Ascending aorta (tissue), 2 donors: ENCODE results near the gene TSPOAP1. TPM values are rescaled to one million over a fixed set of nuclear protein-coding genes. Genes with fewer than 3 reads are reported as not detected.

Experiments used
- DNase-seq, 2 donors: peaks; one replicate each; pipeline ENCODE4 v3.0.0-alpha.2; 2019; ENCODE audit warnings: low spot score in 2 of 2
- H3K27ac ChIP-seq, 2 donors: fragments of 200-600 bp; sonication (generic); one replicate each; pipeline ENCODE4 v1.5.1; 2016 to 2017; ENCODE audit warnings: mild to moderate bottlenecking in 1 of 2
- H3K27me3 ChIP-seq: fragments of 200-600 bp; sonication (generic); one replicate; pipeline ENCODE4 v1.5.1; 2017
- H3K36me3 ChIP-seq, 2 donors: fragments of 200-600 bp; sonication (generic); one replicate each; pipeline ENCODE4 v1.5.1; 2016
- H3K4me1 ChIP-seq, 2 donors: fragments of 200-600 bp; sonication (generic); one replicate each; pipeline ENCODE4 v1.5.1; 2016 to 2017; ENCODE audit warnings: mild to moderate bottlenecking in 1 of 2
- H3K4me3 ChIP-seq, 2 donors: fragments of 200-600 bp; sonication (generic); one replicate each; pipeline ENCODE4 v1.5.1; 2016 to 2017; ENCODE audit warnings: mild to moderate bottlenecking in 1 of 2
- H3K9me3 ChIP-seq, 2 donors: fragments of 200-600 bp; sonication (generic); one replicate each; pipeline ENCODE4 v1.5.1; 2016
- CTCF ChIP-seq, 3 experiments: fragments of 200-600 bp in 2 of 3; fragments of 450-650 bp in 1 of 3; sonication (generic) in 2 of 3; IDR thresholded peaks; one replicate each; pipeline ENCODE4 v1.5.1; 2016 to 2019; ENCODE audit warnings: antibody characterized with exemption in 3 of 3, mild to moderate bottlenecking in 1 of 3, moderate library complexity in 1 of 3
- intact Hi-C: fragments of 100-400 bp; cut with DNase I; formaldehyde crosslinking; loops from one replicate; pipeline ENCODE4 v1.15.1; 2023
- total RNA-seq: library from RNA; depleted of rRNA; stranded (reverse); fragments of >200 nt; gene quantifications from one replicate; pipeline ENCODE4 v1.1.0, GENCODE V29; 2016

The TSPOAP1 gene
- total RNA-seq, 1 donor from 2014 or later = 22.4 TPM

GRCh38 chr17:58279736-58280479, 48.7 kb downstream of the TSPOAP1 start:
- Histone ChIP-seq H3K9me3 (no peaks in the 10 kb centered on the region), H3K4me1 (no peaks in the 10 kb centered on the region), H3K4me3 (no peak overlapping the region), H3K27me3 (no peaks in the 10 kb centered on the region), H3K36me3 (no peaks in the 10 kb centered on the region), H3K27ac (no peak overlapping the region)
- DNase-seq = no peak
- intact Hi-C loops = no loop called here
- TF ChIP-seq CTCF (IDR thresholded peaks at IDR 0.05) = no peak

GRCh38 chr17:58279016-58279711, 49.4 kb downstream of the TSPOAP1 start:
- Histone ChIP-seq H3K9me3 (no peaks in the 10 kb centered on the region), H3K36me3 (no peaks in the 10 kb centered on the region), H3K4me3 (peak overlapping the region; percentile 47 to 54), H3K27ac (no peak overlapping the region), H3K27me3 (no peaks in the 10 kb centered on the region), H3K4me1 (no peaks in the 10 kb centered on the region)
- intact Hi-C loops = no loop called here
- DNase-seq = no peak
- no peak for TF ChIP-seq CTCF (IDR thresholded peaks at IDR 0.05)

DNA sequence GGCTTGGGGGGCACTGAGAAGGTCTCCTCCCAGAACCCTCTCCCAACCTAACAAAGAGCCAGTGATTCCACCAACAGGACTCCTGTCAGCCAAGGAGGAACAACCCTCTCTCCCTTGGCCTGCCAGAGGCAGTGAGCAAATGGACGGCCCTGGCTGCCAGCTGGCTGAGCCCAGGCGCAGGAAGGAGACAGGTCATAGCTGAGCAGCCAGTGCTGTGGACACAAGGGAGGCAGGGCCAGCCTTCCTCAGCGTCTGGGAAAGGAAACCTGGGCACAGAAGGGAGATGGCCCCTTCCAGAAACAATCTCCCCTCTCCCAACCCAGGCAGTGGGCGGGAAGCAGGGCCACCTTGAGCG, 50.0 kb downstream of the TSPOAP1 start:
- Histone ChIP-seq H3K36me3 (no peaks in the 10 kb centered on the region), H3K4me1 (no peaks in the 10 kb centered on the region), H3K4me3 (peak overlapping the region in 1 of 2 donors; percentile 54), H3K27ac (no peak overlapping the region), H3K27me3 (no peaks in the 10 kb centered on the region), H3K9me3 (no peaks in the 10 kb centered on the region)
- no peak for DNase-seq
- no peak for TF ChIP-seq CTCF (IDR thresholded peaks at IDR 0.05)
- intact Hi-C loops = no loop called here

GRCh38 chr17:58277802-58278595, 50.6 kb downstream of the TSPOAP1 start:
- H3K4me1 ChIP-seq = no peaks in the 10 kb centered on the region
- no peak for TF ChIP-seq CTCF (IDR thresholded peaks at IDR 0.05)
- no peak for DNase-seq
- H3K27me3 ChIP-seq = no peaks in the 10 kb centered on the region
- no peak overlapping the region for H3K4me3 ChIP-seq
- H3K27ac ChIP-seq = no peak overlapping the region
- no peaks in the 10 kb centered on the region for H3K9me3 ChIP-seq
- no peaks in the 10 kb centered on the region for H3K36me3 ChIP-seq
- intact Hi-C loops = no loop called here

- intact Hi-C loops = no loop called here
- Histone ChIP-seq H3K4me1 (no peaks in the 10 kb centered on the region), H3K27me3 (no peaks in the 10 kb centered on the region), H3K4me3 (no peak overlapping the region), H3K27ac (no peak overlapping the region), H3K9me3 (no peaks in the 10 kb centered on the region), H3K36me3 (no peaks in the 10 kb centered on the region)
- TF ChIP-seq CTCF (IDR thresholded peaks at IDR 0.05) = peak in 1 of 3 experiments; percentile 25
- no peak for DNase-seq
Measured at GRCh38 chr17:58277107-58277801, 51.3 kb downstream of the TSPOAP1 start.
